Measurements from ENCODE around the gene PKD1L1.
A peak's percentile ranks its signal among the peaks of the same experiment; 100 is the strongest.

The PKD1L1 gene

GRCh38 chr7:47787249-47788069 is 160.8 kb downstream of the PKD1L1 start:
- DNase-seq: no peak

- no peak for DNase-seq
These were observed 161.6 kb downstream of the PKD1L1 start for GRCh38 chr7:47786557-47787248.

GRCh38 chr7:47785923-47786556 is 162.2 kb downstream of the PKD1L1 start:
- no peak for DNase-seq

- no peak for DNase-seq
These were observed 164.6 kb downstream of the PKD1L1 start for GRCh38 chr7:47783456-47784223.

GRCh38 chr7:47782792-47783191 is 165.5 kb downstream of the PKD1L1 start:
- no peak for DNase-seq

- DNase-seq: no peak
These were observed 166.2 kb downstream of the PKD1L1 start for GRCh38 chr7:47782022-47782421.

GRCh38 chr7:47780555-47780954 is 167.7 kb downstream of the PKD1L1 start:
- no peak for DNase-seq

- DNase-seq: no peak
These were observed 168.9 kb downstream of the PKD1L1 start for GRCh38 chr7:47779341-47779771.

- DNase-seq: no peak
These were observed 170.1 kb downstream of the PKD1L1 start for GRCh38 chr7:47778153-47778661.

- no peak for DNase-seq
These were observed 170.6 kb downstream of the PKD1L1 start for GRCh38 chr7:47777531-47778152.

GRCh38 chr7:47776335-47776734 is 171.9 kb downstream of the PKD1L1 start:
- DNase-seq: no peak

- no peak for DNase-seq
These were observed 173.0 kb downstream of the PKD1L1 start for GRCh38 chr7:47775238-47775637.

- DNase-seq: no peak
These were observed 175.8 kb downstream of the PKD1L1 start for GRCh38 chr7:47772492-47772891.

GRCh38 chr7:47771990-47772360 is 176.3 kb downstream of the PKD1L1 start:
- no peak for DNase-seq

GRCh38 chr7:47771336-47771989 is 176.8 kb downstream of the PKD1L1 start:
- DNase-seq: no peak

GRCh38 chr7:47766126-47766525 is 182.1 kb downstream of the PKD1L1 start:
- DNase-seq: no peak

- no peak for DNase-seq
These were observed 182.8 kb downstream of the PKD1L1 start for GRCh38 chr7:47765373-47765979.

GRCh38 chr7:47764746-47765145 is 183.5 kb downstream of the PKD1L1 start:
- DNase-seq: peak; percentile 10

GRCh38 chr7:47763063-47763974 is 184.9 kb downstream of the PKD1L1 start:
- peak; percentile 68 for DNase-seq

GRCh38 chr7:47762746-47763062 is 185.6 kb downstream of the PKD1L1 start:
- DNase-seq: no peak
